CD4-positive, alpha-beta T cell (primary cell): ENCODE measurements around the gene CACNA2D4. TPM values are rescaled to one million over a fixed set of nuclear protein-coding genes. Genes with fewer than 3 reads are reported as not detected.
A peak's percentile ranks its signal among the peaks of the same experiment; 100 is the strongest.

Source experiments
- ATAC-seq: fragments of 200-7000 bp; cut with Tn5 transposase; one replicate; pipeline ENCODE4 v1.10.0; 2022; ENCODE audit warnings: mild to moderate bottlenecking; ENCODE audit not compliant: poor library complexity
- CTCF ChIA-PET: fragments of 350-600 bp; sonication (Branson Sonifier 250); formaldehyde crosslinking; loops from one replicate; lab custom pipeline; 2021; ENCODE audit warnings: antibody characterized with exemption, inconsistent platforms; lab: Charles Lee
- POLR2A ChIA-PET: fragments of 350-600 bp; sonication (Branson Sonifier 250); formaldehyde crosslinking; loops from one replicate; lab custom pipeline; 2021; ENCODE audit warnings: antibody characterized with exemption, inconsistent platforms; lab: Charles Lee
- DNase-seq, 14 experiments: peaks; one replicate each; pipeline ENCODE4 v3.0.0-alpha.2; 2013 to 2020; ENCODE audit warnings: mixed read lengths in 2 of 14
- H3K27ac ChIP-seq, 2 donors: one replicate each; pipeline versions ENCODE4 v1.5.1 to v1.7.0; 2013; ENCODE audit warnings: low read length in 2 of 2, low read depth in 1 of 2, mild to moderate bottlenecking in 1 of 2
- H3K27me3 ChIP-seq, 2 experiments: 1 replicate in 1 of 2; 2 replicates in 1 of 2; pipeline versions ENCODE4 v1.6.1 to v1.7.0; 2013; ENCODE audit warnings: low read length in 2 of 2, control low read depth in 1 of 2, mild to moderate bottlenecking in 1 of 2, moderate library complexity in 1 of 2; ENCODE audit not compliant: insufficient read depth in 2 of 2, control insufficient read depth in 1 of 2
- H3K36me3 ChIP-seq: one replicate; pipeline ENCODE4 v1.6.1; 2013; ENCODE audit warnings: low read length, control low read depth; ENCODE audit not compliant: insufficient read depth
- H3K4me1 ChIP-seq: one replicate; pipeline ENCODE4 v1.6.1; 2013; ENCODE audit warnings: low read length, control low read depth; ENCODE audit not compliant: insufficient read depth
- H3K4me3 ChIP-seq: one replicate; pipeline ENCODE4 v1.5.1; 2013; ENCODE audit warnings: mild to moderate bottlenecking, low read length, moderate library complexity
- H3K9me3 ChIP-seq, 2 experiments: 1 replicate in 1 of 2; 2 replicates in 1 of 2; pipeline versions ENCODE4 v1.6.1 to v1.7.0; 2013; ENCODE audit warnings: low read length in 2 of 2, mild to moderate bottlenecking in 2 of 2, control low read depth in 1 of 2, moderate library complexity in 1 of 2; ENCODE audit not compliant: control insufficient read depth in 1 of 2, insufficient read depth in 1 of 2
- H3K27ac Mint-ChIP-seq: one replicate; pipeline ENCODE4 v1.8.0; 2020; ENCODE audit warnings: mixed read lengths
- H3K27me3 Mint-ChIP-seq: one replicate; pipeline ENCODE4 v1.8.0; 2021; ENCODE audit warnings: mixed read lengths
- H3K36me3 Mint-ChIP-seq: one replicate; pipeline ENCODE4 v1.8.0; 2021; ENCODE audit warnings: low read depth, mixed read lengths
- H3K4me1 Mint-ChIP-seq: one replicate; pipeline ENCODE4 v1.8.0; 2021; ENCODE audit warnings: low read depth, mixed read lengths
- H3K4me3 Mint-ChIP-seq: one replicate; pipeline ENCODE4 v1.8.0; 2020; ENCODE audit warnings: mild to moderate bottlenecking, mixed read lengths
- H3K9me3 Mint-ChIP-seq: one replicate; pipeline ENCODE4 v1.8.0; 2020; ENCODE audit warnings: mixed read lengths
- intact Hi-C, 2 experiments: fragments of 100-400 bp; cut with DNase I in 1 of 2; cut with micrococcal nuclease in 1 of 2; formaldehyde crosslinking; loops; one replicate each; pipeline versions ENCODE4 v1.15.1 to v1.9.0; 2023 to 2025; cut with DNase I, micrococcal nuclease
- total RNA-seq, 174 experiments: library from RNA in 2 of 174; stranded (reverse) in 2 of 174; gene quantifications; one replicate each; pipeline ENCODE4 v1.2.3 and lab custom pipeline; 2021 to 2026
- TF ChIP-seq, protein P1 (sequence below): fragments of 200-600 bp; IDR thresholded peaks from one replicate; pipeline ENCODE4 v1.8.0; 2022; ENCODE audit warnings: antibody characterized with exemption, mild to moderate bottlenecking

The CACNA2D4 gene
- total RNA-seq, 2 experiments from 2014 or later = 10.5 to 11.3 TPM

DNA sequence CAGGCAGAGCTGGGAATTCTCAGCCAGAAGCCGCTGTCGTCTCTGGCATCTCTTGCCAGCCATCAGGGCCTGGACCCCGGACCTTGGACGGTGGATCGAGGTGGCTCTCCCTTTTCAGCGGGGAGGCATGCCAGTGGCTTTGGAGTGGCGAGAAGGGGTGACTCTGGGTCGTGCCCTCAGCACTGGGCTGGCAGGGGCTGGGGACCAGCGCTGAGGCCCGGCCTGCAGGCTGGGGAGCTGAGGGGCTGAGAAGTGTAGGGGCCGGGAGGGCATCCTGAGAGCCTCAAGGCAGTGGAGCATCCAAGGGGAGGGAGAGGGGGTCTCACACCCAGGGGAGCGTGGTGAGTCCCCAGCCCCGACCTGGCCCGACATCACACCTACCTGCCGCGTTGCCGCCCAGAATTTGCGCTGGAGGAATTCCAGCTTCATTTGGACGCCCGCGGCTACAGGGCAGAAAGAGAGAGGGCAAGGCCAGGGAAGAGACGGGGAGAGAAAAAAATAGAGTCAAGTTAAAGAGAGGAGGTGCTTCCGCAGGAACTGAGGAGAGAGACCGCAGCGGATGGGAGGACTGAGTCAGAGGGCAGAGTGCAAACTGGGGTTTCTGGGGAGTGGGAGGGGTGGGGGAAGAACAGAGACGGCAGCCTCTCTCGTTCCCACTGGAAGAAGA is 107.0 kb downstream of the CACNA2D4 start:
- peak overlapping the region; percentile 63 for H3K27ac Mint-ChIP-seq
- H3K9me3 Mint-ChIP-seq = no peaks in the 10 kb centered on the region
- Histone ChIP-seq H3K4me3 (peak overlapping the region; percentile 53), H3K36me3 (no peaks in the 10 kb centered on the region), H3K9me3 (peaks cover 0 to 3% of the 10 kb centered on the region in 2 experiments), H3K4me1 (peaks cover 67% of the 10 kb centered on the region), H3K27ac (peak overlapping the region in 1 of 2 donors; percentile 37), H3K27me3 (no peaks in the 10 kb centered on the region)
- no peaks in the 10 kb centered on the region for H3K36me3 Mint-ChIP-seq
- ChIA-PET CTCF (no interaction called here), POLR2A (interaction anchor here (0.6 kb wide), 1 partner anchor 67 kb away, joined by 3 read pairs; no protein-coding TSS in a partner anchor)
- DNase-seq (peak in 9 of 14 experiments; percentile 15 to 70 (median 47)), ATAC-seq (peak; percentile 56)
- H3K4me1 Mint-ChIP-seq = peaks cover 14% of the 10 kb centered on the region
- peak overlapping the region; percentile 56 for H3K4me3 Mint-ChIP-seq
- intact Hi-C loops = no loop called here
- no peaks in the 10 kb centered on the region for H3K27me3 Mint-ChIP-seq
- TF ChIP-seq, protein P1, sequence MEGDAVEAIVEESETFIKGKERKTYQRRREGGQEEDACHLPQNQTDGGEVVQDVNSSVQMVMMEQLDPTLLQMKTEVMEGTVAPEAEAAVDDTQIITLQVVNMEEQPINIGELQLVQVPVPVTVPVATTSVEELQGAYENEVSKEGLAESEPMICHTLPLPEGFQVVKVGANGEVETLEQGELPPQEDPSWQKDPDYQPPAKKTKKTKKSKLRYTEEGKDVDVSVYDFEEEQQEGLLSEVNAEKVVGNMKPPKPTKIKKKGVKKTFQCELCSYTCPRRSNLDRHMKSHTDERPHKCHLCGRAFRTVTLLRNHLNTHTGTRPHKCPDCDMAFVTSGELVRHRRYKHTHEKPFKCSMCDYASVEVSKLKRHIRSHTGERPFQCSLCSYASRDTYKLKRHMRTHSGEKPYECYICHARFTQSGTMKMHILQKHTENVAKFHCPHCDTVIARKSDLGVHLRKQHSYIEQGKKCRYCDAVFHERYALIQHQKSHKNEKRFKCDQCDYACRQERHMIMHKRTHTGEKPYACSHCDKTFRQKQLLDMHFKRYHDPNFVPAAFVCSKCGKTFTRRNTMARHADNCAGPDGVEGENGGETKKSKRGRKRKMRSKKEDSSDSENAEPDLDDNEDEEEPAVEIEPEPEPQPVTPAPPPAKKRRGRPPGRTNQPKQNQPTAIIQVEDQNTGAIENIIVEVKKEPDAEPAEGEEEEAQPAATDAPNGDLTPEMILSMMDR = no peak

DNA sequence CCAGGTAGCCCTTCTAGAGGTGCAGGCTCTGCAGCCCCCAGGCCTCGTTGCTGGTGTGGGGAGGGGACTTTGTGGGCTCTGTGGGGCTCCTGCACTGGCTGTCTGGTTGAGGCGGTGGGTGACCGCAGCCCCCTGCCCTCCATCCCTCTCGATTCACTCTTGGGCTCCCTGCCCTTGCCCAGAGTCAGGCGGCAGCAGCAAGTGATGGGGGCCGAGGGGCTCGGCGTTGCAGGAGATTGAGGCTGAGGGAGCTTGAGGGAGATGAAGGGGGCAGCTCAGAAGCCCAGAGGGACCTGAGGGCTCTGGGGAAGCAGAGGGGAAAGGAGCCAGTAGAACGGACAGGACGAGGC is 107.5 kb downstream of the CACNA2D4 start:
- Histone ChIP-seq H3K27me3 (no peaks in the 10 kb centered on the region), H3K27ac (peak overlapping the region in 1 of 2 donors; percentile 23), H3K4me1 (peaks cover 71% of the 10 kb centered on the region), H3K36me3 (no peaks in the 10 kb centered on the region), H3K9me3 (no peaks in the 10 kb centered on the region), H3K4me3 (peak overlapping the region; percentile 53)
- ATAC-seq (no peak), DNase-seq (no peak)
- Mint-ChIP-seq H3K4me1 (peaks cover 14% of the 10 kb centered on the region), H3K27ac (peak overlapping the region; percentile 63), H3K4me3 (peak overlapping the region; percentile 46), H3K9me3 (no peaks in the 10 kb centered on the region), H3K36me3 (no peaks in the 10 kb centered on the region), H3K27me3 (no peaks in the 10 kb centered on the region)
- TF ChIP-seq, protein P1 = no peak
- ChIA-PET CTCF (no interaction called here), POLR2A (no interaction called here)
- intact Hi-C loops = no loop called here

- intact Hi-C loops = no loop called here
Measured at GRCh38 chr12:1810201-1810930, 108.1 kb downstream of the CACNA2D4 start.

More at GRCh38 chr12:1810201-1810930, 108.1 kb downstream of the CACNA2D4 start:
- ChIA-PET CTCF (no interaction called here), POLR2A (no interaction called here)
- Histone ChIP-seq H3K27ac (no peak overlapping the region), H3K9me3 (no peaks in the 10 kb centered on the region), H3K4me1 (peaks cover 74% of the 10 kb centered on the region), H3K27me3 (no peaks in the 10 kb centered on the region), H3K4me3 (no peak overlapping the region), H3K36me3 (no peaks in the 10 kb centered on the region)
- Mint-ChIP-seq H3K27ac (peak overlapping the region; percentile 63), H3K4me1 (peaks cover 14% of the 10 kb centered on the region), H3K27me3 (no peaks in the 10 kb centered on the region), H3K4me3 (peak overlapping the region; percentile 46), H3K9me3 (no peaks in the 10 kb centered on the region), H3K36me3 (no peaks in the 10 kb centered on the region)
- TF ChIP-seq, protein P1 = no peak
- ATAC-seq = no peak
- no peak for DNase-seq
